SH-SY5Y (cell line): ENCODE measurements around the gene EVA1C.
A peak's percentile ranks its signal among the peaks of the same experiment; 100 is the strongest.

Experiments
- GATA2 ChIP-seq: IDR thresholded peaks from 2 replicates; pipeline ENCODE4 v1.6.1; 2011; ENCODE audit warnings: mild to moderate bottlenecking, low read depth, low read length
- GATA3 ChIP-seq: IDR thresholded peaks from 2 replicates; pipeline ENCODE4 v1.6.1; 2011; ENCODE audit warnings: low read depth, mild to moderate bottlenecking, low read length, moderate library complexity

EVA1C gene

GRCh38 chr21:32411350-32412161 is 950 bp upstream of the EVA1C start:
- no peak for TF ChIP-seq GATA2
- no peak for TF ChIP-seq GATA3

- TF ChIP-seq GATA3 (no peak), GATA2 (no peak)
Measured at GRCh38 chr21:32413015-32413504, 554 bp downstream of the EVA1C start.

GRCh38 chr21:32413697-32414578 is 1.4 kb downstream of the EVA1C start:
- no peak for TF ChIP-seq GATA3
- TF ChIP-seq GATA2 = no peak

GRCh38 chr21:32414579-32415358 is 2.3 kb downstream of the EVA1C start:
- TF ChIP-seq GATA3 = no peak; the same call in 1 of the 2 replicates
- TF ChIP-seq GATA2 = peak; percentile 86

GRCh38 chr21:32415451-32416398 is 3.2 kb downstream of the EVA1C start:
- TF ChIP-seq GATA2 (no peak), GATA3 (no peak)

- TF ChIP-seq GATA2 (no peak), GATA3 (no peak)
Measured at GRCh38 chr21:32418146-32418545, 5.6 kb downstream of the EVA1C start.

GRCh38 chr21:32422064-32422463 is 9.6 kb downstream of the EVA1C start:
- TF ChIP-seq GATA3 = no peak
- no peak for TF ChIP-seq GATA2

GRCh38 chr21:32423320-32424190 is 11.0 kb downstream of the EVA1C start:
- no peak for TF ChIP-seq GATA3
- no peak for TF ChIP-seq GATA2

- TF ChIP-seq GATA3 = no peak
- no peak for TF ChIP-seq GATA2
Measured at GRCh38 chr21:32424191-32424535, 11.7 kb downstream of the EVA1C start.

GRCh38 chr21:32424674-32425073 is 12.2 kb downstream of the EVA1C start:
- TF ChIP-seq GATA3 = no peak
- TF ChIP-seq GATA2 = no peak

GRCh38 chr21:32425628-32426027 is 13.1 kb downstream of the EVA1C start:
- no peak for TF ChIP-seq GATA3
- TF ChIP-seq GATA2 = no peak

- TF ChIP-seq GATA2 = no peak
- no peak for TF ChIP-seq GATA3
Measured at GRCh38 chr21:32426066-32426465, 13.6 kb downstream of the EVA1C start.

GRCh38 chr21:32426592-32427051 is 14.1 kb downstream of the EVA1C start:
- TF ChIP-seq GATA3 (no peak), GATA2 (no peak)
